NCI-H2107 treated with DMSO at 0.1 percent for 48 hours (cell line): ENCODE results near the gene RRBP1.

Source experiments
- DNase-seq: peaks from one replicate; lab custom pipeline; 2025; ENCODE audit not compliant: unreplicated experiment; lab: John Stamatoyannopoulos, UW

Gene RRBP1

GRCh38 chr20:17624070-17624469, 58.0 kb downstream of the RRBP1 start:
- DNase-seq, result no peak

DNA sequence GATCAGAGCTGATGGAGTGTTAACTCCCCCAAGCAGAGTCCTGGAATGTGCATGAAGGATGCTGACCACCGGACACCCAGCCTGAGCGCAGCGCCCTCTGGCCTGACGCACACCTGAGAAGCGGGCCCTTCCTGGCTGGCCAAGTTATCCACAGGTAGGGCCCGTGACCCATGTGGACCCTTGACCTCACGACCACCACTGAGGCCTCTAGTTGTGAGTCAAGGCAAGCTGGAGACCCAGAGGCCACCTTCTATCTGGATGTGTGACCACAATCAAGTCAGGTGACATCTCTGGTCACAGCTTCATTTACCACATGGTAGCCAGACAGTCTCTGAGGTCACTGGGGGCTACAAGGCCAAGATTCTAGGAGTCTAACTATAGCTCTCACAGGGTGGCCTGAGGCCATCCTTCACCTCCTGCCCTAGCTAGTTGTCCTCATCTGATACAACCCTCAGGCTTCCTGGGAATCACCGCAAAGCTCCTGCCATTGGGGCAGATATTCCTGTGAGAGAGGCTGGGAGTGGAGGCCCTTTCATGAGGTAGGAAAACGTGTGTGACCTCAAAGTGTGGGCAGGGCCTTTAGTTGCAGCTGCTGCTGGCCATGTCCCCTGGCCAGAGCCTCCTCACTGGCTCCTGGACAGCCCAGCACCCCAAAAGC, 59.1 kb downstream of the RRBP1 start:
- DNase-seq, result no peak

DNA sequence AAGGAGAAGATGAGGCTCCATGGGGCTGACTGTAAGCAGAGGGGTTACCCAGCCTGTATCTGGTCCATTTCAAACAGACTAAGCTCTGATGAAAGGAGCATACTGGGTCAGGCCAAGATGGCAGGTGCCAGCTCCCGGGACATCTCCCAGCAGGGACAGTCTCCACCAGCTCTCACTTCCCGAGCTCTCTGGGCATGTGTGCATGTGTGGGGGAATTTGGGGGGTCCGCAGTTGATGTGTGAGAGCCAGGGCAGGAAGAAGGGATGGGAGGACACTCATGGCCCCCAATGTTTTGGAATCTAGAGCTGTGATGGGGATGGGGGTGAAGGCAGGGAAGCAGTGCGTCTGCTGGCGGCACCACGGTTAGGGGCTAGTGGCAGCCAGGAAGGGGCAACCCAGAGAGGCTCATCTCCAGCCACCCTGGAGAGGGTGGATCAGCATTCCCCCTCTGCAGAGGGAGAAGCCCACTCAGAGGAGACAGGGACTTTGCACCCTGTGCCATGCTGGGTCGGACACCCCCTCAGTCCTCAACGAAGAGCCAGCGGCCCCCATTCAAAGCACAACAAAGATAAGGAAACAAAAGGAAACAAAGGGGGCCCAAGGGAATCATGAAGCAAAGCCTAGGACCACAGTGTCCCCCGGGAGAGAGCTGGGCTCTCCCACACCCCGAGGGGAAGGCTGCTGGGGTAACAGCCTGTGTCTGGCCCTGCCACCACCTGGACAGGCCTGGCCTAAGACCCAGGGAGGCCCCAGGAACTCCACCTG, 59.8 kb downstream of the RRBP1 start:
- no peak for DNase-seq

DNA sequence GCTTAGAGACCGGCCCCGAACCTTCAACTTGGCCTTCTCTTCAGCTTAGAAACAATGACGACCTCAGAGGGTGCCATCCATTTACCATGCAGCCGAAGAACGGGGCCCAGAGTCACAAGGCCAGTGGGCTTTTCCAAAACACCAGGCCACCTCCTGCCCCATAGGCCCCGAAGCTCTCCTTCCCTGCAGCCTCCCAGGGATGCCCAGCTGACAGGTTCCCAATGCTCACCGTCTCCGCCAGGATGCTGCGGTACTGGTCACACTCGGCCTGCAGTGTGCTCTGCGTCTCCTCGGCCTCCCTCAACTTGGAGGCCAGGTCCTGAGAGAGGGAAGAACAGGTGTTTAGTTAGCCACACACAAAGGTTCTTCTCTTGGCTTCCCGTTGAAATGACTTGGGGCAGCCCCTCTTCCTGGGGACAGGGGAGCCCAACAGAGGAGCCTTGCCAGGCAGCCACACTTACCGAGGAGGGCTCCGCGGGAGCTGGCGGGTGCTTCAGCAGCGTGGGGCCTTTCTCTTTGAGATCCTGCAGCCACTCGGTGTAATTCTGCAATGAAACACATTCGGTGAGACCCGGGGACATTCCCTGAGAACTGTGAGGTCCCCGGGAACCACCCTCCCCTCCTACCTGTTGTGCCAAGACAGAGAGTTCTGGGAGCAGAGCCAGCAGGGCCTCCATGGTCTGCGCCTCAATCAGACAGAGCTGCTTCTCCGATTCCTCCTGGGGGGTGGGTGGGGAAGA, 60.6 kb downstream of the RRBP1 start:
- DNase-seq, result no peak

GRCh38 chr20:17620371-17621228, 61.4 kb downstream of the RRBP1 start:
- no peak for DNase-seq

GRCh38 chr20:17619351-17620093, 62.5 kb downstream of the RRBP1 start:
- no peak for DNase-seq

GRCh38 chr20:17618673-17619013, 63.4 kb downstream of the RRBP1 start:
- no peak for DNase-seq

DNA sequence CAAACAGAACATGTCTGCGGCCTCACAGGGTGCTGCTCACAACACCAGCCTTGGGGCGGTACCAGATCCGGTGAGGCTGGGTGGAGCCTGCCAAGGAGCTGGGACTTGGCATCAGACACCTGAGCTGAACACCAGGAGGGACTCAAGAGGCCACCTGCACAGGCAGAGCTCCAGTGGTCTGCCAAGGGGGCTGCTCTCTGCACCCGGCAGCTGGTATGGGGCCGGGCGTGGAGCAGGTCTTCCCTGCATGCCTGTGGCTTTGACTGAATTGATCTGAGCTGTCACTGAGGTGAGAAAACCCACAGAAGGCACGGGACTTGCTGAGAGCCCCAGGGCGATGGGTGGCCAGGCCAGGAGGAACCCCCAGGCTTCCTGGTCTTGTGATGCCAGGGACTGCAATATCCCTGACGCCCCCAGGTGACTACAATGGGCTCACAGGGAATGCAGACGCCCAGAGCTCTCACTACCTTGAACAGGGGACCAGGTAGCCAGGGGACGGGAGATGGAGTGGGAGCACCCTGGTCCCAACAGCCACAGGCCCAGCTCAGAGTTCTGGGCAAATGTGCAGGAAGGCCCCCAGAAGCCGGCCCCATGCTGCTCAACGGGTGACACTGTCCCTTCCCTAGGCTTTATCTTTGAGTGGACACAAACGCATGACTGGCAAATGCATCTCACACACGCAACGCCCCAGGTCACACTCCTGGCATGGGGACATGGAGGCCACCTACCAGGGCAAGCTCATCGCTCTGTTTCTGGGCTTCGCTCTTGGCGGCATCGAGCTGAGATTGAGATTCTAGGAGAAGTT, 64.0 kb downstream of the RRBP1 start:
- peak; percentile 47 for DNase-seq

DNA sequence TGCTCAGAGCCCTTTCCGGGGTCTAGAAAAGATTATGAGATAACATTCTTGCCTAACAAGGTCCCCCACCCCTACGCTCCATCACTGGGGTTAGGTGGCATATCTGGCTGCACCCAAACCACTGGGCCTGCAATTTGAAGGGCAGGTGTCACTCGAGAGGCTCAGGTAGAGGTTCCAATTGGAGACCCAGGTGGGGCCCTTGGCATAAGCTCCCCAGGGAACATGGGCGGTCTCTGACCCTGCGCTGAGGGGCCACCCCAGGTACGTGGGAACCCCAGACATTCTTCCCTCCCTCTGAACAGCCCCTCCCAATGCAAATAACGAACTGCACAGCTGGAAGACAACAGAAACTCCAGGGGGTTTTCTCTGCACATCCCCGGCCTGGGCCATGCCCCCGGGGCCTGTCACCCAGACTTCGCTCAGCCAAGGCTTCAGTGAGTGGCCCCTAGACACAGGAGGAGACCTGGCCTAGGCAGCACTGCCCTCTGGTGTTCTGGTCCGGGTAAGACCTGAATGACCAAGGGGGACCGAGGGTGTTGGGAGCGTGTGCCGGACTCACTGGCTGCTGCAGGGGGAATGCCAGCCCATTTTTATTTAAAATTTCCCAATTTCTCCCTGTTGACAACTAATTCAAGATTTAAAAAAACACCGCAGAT, 64.7 kb downstream of the RRBP1 start:
- DNase-seq, result peak; percentile 47

DNA sequence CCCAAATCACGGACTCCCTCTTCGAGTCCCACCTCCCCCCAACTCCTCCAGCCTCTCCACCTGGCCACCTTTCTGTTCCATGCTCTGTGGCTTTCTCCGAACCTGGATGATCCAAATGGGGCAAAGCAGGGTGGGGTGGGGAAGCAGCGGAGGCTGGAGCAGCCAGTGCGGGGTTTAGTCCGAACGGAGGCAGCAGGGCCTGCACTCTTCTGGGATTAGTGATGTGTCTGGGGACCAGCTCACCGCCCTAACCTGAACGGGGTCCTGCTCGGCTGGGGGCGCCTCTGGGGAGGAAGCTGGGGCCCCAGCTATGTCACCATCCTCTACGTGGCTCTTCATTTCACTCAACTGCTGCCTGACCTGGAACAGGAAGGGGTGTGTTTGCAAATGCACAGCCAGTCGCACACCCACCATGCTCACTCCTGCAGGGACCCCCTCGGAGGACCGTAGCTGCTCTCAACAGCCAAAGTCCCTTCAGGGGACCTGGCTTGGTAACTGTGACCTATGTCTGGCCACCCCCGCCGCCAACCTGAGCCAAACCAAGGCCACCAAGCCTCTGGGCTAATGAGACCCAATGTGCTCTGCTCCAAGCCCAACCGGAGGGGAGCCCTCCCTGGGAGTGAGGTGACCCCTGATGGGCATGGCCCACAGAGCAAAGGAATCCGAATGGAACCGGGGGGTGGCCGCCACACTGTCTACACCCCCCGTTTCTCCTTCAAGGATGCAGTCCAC, 65.4 kb downstream of the RRBP1 start:
- no peak for DNase-seq

GRCh38 chr20:17615645-17616479, 66.2 kb downstream of the RRBP1 start:
- no peak for DNase-seq

DNA sequence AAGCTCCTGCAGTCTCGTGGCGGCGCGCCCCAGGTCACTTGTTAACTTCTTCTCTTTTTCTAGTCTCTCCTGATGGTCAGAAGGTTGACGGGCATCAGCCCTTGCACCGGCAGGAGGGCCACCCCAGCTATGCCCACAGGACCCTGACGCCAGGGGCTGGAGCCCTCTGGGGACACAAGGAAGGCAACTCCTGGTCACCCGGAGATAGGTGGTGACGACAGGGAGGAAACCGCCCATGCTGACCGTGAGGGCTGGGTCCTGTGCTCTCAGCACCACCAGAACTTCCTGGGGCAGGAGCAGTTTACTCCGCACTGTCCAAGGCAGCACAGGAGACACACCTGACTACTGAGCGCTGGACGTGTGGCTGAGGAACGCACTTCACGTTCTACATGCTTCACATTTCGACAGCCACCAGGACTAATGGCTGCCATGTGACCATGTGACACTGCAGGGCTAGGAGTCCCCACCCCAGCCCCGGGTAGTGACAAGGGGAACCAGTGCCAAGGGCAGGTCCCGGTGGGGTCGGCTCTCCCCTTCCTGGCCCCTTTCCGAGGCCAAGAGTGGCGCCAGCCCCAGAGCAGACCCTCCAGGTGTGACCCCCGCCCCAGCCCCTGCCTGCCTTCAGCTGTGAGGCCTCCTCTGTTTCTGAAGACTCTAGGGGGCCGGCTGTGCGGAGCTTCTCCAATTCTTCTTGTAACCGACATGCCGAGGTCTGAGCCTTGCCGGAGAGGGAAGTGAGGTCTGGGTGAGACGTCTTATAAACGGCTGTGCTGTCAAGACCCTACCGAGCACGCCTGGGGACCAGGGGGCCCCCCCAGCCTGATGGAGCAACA, 67.0 kb downstream of the RRBP1 start:
- no peak for DNase-seq

DNA sequence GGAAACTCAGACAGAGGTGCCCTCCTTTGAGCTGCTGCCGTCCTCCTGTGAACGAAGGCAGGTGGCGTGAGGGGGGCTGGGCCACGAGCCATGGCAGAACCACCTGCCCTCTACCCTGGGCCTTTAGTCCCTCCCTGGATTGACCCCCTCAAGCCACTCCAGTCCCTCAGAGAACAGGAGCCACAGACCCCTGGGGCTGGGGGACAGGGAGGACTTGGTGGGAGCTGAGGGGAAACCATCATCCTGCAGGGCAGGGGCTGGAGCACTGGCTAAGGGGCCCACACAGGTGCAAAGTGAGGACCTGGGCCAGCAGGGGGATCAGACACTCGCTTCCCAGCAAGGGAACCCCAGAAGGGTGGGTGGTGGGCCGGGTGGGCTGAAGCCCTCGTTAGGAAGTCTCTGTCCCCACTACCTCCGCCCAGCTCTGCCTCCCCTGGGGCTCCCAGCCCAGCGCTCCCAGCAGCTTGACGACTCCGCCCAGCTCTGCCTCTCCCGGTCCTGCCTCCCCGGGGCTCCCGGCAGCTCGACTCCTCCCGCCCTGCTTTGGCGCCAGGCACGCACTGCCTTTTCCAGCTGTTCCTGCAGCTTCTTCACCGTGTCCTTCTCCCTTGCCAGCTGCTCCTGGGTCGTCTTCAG, 67.7 kb downstream of the RRBP1 start:
- DNase-seq, result no peak

DNA sequence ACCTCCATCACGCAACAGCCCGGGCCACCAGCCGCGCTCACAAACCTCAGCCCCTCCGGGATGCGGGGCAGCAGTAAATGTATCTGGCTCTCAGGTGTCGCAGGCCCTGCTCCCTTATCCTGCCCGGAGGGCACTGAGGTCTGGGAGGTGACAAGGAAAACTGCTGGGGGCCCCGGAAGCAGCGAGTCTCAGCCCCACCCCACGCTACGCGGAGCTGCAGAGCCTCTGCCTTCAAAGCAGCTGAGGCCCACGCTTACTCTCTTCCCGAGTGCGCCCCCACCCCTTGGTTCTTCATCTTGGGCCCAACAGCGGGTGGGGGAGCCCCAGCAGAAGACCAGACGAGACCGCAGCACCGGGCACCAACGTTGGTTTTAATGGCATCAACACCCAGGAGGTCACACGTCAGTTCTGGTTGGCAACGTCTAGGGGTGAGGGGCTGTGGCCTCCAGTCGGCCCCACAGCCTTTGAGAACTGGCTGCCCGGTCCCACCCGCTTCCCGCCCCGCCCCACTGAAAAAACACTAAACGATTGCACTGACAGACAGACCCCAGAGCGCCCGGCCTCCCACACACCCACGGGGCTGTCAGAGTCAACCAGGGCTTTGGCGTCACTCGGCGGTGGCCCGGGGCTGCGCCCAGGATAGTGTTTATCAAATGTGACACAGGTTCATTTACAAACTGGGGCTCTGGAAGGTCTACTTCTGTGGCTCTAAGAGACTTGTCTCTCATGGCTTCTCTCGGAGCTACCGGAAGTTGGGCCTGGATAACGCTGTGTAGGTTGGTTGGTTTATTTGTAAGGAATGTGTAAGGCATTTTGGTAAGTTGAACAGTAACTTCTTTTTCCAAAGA, 68.5 kb downstream of the RRBP1 start:
- no peak for DNase-seq

- DNase-seq, result no peak
Measured at GRCh38 chr20:17612992-17613327, 69.1 kb downstream of the RRBP1 start.
